KMS-11 (cell line): ENCODE measurements around the gene GPR153.

Source experiments
- H2AFZ ChIP-seq: fragments of 200-600 bp; sonication (generic); 2 replicates; pipeline ENCODE4 v1.6.1; 2016; ENCODE audit warnings: antibody characterized with exemption, mixed run types, low read depth
- H3K27ac ChIP-seq: fragments of 200-600 bp; sonication (generic); 2 replicates; pipeline ENCODE4 v1.6.1; 2016; ENCODE audit warnings: mild to moderate bottlenecking, mixed run types
- H3K27me3 ChIP-seq: fragments of 200-600 bp; sonication (generic); 2 replicates; pipeline ENCODE4 v1.6.1; 2017; ENCODE audit warnings: mild to moderate bottlenecking, low read depth, mixed run types, moderate library complexity; ENCODE audit not compliant: insufficient read depth
- H3K36me3 ChIP-seq: fragments of 200-600 bp; sonication (generic); 2 replicates; pipeline ENCODE4 v1.6.1; 2017; ENCODE audit warnings: mild to moderate bottlenecking, mixed run types; ENCODE audit not compliant: insufficient read depth
- H3K4me1 ChIP-seq: fragments of 200-600 bp; sonication (generic); 2 replicates; pipeline ENCODE4 v1.6.1; 2016; ENCODE audit warnings: mild to moderate bottlenecking, low read depth, mixed run types; ENCODE audit not compliant: poor library complexity, severe bottlenecking
- H3K4me2 ChIP-seq: fragments of 200-600 bp; sonication (generic); 2 replicates; pipeline ENCODE4 v1.7.0; 2016; ENCODE audit warnings: mild to moderate bottlenecking, mixed run types
- H3K4me3 ChIP-seq: fragments of 200-600 bp; sonication (generic); IDR thresholded peaks from 2 replicates; pipeline ENCODE4 v1.6.1; 2017; ENCODE audit warnings: low read depth, low read length, mixed read lengths; ENCODE audit not compliant: insufficient read depth
- H3K79me2 ChIP-seq: fragments of 200-600 bp; sonication (generic); 2 replicates; pipeline ENCODE4 v1.6.1; 2016; ENCODE audit warnings: low read depth, mixed run types; ENCODE audit not compliant: insufficient read depth
- H3K9ac ChIP-seq: fragments of 200-600 bp; sonication (generic); 2 replicates; pipeline ENCODE4 v1.6.1; 2016; ENCODE audit warnings: mild to moderate bottlenecking, mixed run types
- H4K20me1 ChIP-seq: fragments of 200-600 bp; sonication (generic); 2 replicates; pipeline ENCODE4 v1.6.1; 2016; ENCODE audit warnings: mild to moderate bottlenecking, mixed run types; ENCODE audit not compliant: insufficient read depth
- TF ChIP-seq, protein P1 (sequence below): fragments of 200-600 bp; sonication (generic); conservative IDR thresholded peaks from 2 replicates; pipeline ENCODE4 v1.6.1; 2017; ENCODE audit warnings: low read depth, mild to moderate bottlenecking, antibody characterized with exemption, low read length, moderate library complexity, mixed read lengths

Gene GPR153

GRCh38 chr1:6258675-6259074 is 2.2 kb downstream of the GPR153 start:
- H3K9ac ChIP-seq = no peak overlapping the region
- H3K27me3 ChIP-seq = peaks cover 5% of the 10 kb centered on the region
- H3K36me3 ChIP-seq = no peaks in the 10 kb centered on the region
- TF ChIP-seq, protein P1, sequence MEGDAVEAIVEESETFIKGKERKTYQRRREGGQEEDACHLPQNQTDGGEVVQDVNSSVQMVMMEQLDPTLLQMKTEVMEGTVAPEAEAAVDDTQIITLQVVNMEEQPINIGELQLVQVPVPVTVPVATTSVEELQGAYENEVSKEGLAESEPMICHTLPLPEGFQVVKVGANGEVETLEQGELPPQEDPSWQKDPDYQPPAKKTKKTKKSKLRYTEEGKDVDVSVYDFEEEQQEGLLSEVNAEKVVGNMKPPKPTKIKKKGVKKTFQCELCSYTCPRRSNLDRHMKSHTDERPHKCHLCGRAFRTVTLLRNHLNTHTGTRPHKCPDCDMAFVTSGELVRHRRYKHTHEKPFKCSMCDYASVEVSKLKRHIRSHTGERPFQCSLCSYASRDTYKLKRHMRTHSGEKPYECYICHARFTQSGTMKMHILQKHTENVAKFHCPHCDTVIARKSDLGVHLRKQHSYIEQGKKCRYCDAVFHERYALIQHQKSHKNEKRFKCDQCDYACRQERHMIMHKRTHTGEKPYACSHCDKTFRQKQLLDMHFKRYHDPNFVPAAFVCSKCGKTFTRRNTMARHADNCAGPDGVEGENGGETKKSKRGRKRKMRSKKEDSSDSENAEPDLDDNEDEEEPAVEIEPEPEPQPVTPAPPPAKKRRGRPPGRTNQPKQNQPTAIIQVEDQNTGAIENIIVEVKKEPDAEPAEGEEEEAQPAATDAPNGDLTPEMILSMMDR = no peak
- no peaks in the 10 kb centered on the region for H3K79me2 ChIP-seq
- H4K20me1 ChIP-seq = no peaks in the 10 kb centered on the region
- no peak overlapping the region for H3K4me3 ChIP-seq
- peaks cover 7% of the 10 kb centered on the region for H3K4me1 ChIP-seq
- H3K27ac ChIP-seq = no peak overlapping the region
- no peak overlapping the region for H2AFZ ChIP-seq
- no peak overlapping the region for H3K4me2 ChIP-seq

DNA sequence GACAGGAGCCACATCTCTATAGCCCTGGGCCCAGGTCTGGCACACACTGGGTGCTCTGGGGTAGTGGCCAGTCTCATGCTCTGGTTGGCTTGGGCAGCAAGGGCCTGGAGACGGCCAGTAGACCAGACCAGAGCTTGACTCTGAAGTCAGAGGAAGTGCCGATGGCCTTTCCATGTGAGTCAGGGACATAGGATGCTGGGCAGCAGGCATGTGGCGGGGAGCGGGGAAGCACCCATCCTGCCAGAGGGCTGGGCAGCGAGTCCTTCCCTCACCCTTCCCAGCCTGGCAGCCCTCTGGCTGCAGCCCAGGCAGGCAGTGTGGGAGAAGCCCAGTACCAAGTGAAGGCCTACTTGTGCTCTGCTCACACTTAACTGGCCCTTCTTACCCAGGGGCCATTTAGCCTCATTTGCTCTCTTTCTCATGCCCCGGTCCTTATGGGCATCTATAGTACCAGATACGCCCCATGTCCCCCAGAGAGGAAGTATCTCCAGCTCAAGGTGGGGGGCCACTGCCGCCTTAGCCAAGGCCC is 3.3 kb downstream of the GPR153 start:
- no peak overlapping the region for H3K9ac ChIP-seq
- no peaks in the 10 kb centered on the region for H4K20me1 ChIP-seq
- no peaks in the 10 kb centered on the region for H3K36me3 ChIP-seq
- TF ChIP-seq, protein P1 = no peak
- H3K4me1 ChIP-seq = peaks cover 7% of the 10 kb centered on the region
- no peak overlapping the region for H3K4me3 ChIP-seq
- H3K27ac ChIP-seq = no peak overlapping the region
- H3K79me2 ChIP-seq = no peaks in the 10 kb centered on the region
- H3K4me2 ChIP-seq = no peak overlapping the region
- no peak overlapping the region for H2AFZ ChIP-seq
- H3K27me3 ChIP-seq = peaks cover 5% of the 10 kb centered on the region

- TF ChIP-seq, protein P1 = no peak
- Histone ChIP-seq H3K9ac (no peak overlapping the region), H3K27ac (no peak overlapping the region), H3K4me2 (no peak overlapping the region), H2AFZ (no peak overlapping the region), H3K36me3 (no peaks in the 10 kb centered on the region), H3K27me3 (peaks cover 5% of the 10 kb centered on the region), H3K79me2 (no peaks in the 10 kb centered on the region), H4K20me1 (no peaks in the 10 kb centered on the region), H3K4me3 (no peak overlapping the region), H3K4me1 (peaks cover 7% of the 10 kb centered on the region)
These were observed 4.3 kb downstream of the GPR153 start for GRCh38 chr1:6256645-6257044.

DNA sequence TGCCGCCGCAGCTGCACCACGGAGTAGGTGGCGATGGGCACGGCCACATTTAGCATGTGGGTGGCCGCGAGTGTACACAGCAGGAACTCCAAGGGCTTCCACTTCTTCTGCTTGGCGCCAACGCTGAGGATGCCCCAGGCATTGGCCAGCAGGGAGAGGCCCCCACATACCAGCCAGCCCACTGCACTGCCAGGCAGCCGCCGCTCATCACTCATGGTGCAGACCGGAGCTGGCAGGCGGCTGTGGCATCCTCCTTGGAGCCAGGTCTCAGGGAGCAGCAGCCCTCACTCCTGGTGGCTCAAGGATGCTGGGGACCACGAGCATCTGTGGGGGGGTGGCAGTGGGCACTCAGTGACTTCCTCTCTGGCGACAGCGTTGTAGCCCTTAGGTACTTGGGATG is 6.2 kb downstream of the GPR153 start:
- no peak overlapping the region for H3K27ac ChIP-seq
- H3K4me1 ChIP-seq = peaks cover 2% of the 10 kb centered on the region
- H4K20me1 ChIP-seq = no peaks in the 10 kb centered on the region
- H3K36me3 ChIP-seq = no peaks in the 10 kb centered on the region
- no peak overlapping the region for H3K9ac ChIP-seq
- H2AFZ ChIP-seq = no peak overlapping the region
- H3K4me3 ChIP-seq = no peak overlapping the region
- H3K79me2 ChIP-seq = no peaks in the 10 kb centered on the region
- no peak overlapping the region for H3K4me2 ChIP-seq
- TF ChIP-seq, protein P1 = no peak
- H3K27me3 ChIP-seq = peaks cover 4% of the 10 kb centered on the region; the same call in 1 of the 2 replicates
